OCI-LY7 (cell line): ENCODE measurements around the gene SMOC2.

Source experiments
- CTCF ChIP-seq: fragments of 200-600 bp; sonication (generic); conservative IDR thresholded peaks from 2 replicates; pipeline ENCODE4 v1.5.1; 2014; ENCODE audit warnings: mild to moderate bottlenecking, antibody characterized with exemption, low read length, moderate library complexity, mixed read lengths
- EZH2phosphoT487 ChIP-seq: fragments of 200-600 bp; sonication (generic); IDR thresholded peaks from 2 replicates; pipeline ENCODE4 v1.6.1; 2018; ENCODE audit warnings: low read depth, borderline replicate concordance, mild to moderate bottlenecking, mixed run types, antibody characterized with exemption, low read length, moderate library complexity, mixed read lengths

DNA sequence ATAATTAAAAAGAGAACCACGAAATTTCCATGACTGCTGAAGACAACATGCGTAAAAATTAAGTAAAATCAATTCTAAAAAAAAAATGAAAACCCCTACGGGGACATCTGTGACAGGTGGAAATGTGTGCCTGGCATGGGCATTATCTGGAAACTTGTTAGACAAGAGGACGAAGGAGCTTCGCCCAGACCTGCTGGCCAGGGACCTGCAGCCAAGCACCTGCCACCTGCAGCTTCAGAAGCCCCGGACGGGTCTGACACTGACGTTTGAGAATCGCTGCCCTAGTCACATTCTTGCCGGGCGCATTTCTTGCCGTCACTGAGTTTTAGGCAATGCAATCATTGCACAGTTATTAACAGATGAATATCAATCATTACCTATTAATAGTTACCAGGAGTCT lies 140.3 kb downstream of the SMOC2 start:
- no peak for TF ChIP-seq CTCF
- TF ChIP-seq EZH2phosphoT487, result no peak
